ENCODE results near the gene SMC2.

- TF ChIP-seq DEAF1 (CRISPR knock-in tag; IDR thresholded peaks at IDR 0.05) (no peak), REST (IDR thresholded peaks at IDR 0.05; ENCODE audit: borderline replicate concordance) (no peak), REST (CRISPR knock-in tag; IDR thresholded peaks at IDR 0.05; ENCODE audit: low read depth) (no peak), ZNF24 (IDR thresholded peaks at IDR 0.05) (no peak)
Measured at GRCh38 chr9:104107799-104108198, 13.7 kb downstream of the SMC2 start.
